GM21515 (cell line): Measurements from ENCODE around the gene CUX1.

Experiments
- ATAC-seq: cut with Tn5 transposase; IDR thresholded peaks from one replicate; pipeline ENCODE4 v1.9.1; 2021; ENCODE audit not compliant: unreplicated experiment

The CUX1 gene

DNA sequence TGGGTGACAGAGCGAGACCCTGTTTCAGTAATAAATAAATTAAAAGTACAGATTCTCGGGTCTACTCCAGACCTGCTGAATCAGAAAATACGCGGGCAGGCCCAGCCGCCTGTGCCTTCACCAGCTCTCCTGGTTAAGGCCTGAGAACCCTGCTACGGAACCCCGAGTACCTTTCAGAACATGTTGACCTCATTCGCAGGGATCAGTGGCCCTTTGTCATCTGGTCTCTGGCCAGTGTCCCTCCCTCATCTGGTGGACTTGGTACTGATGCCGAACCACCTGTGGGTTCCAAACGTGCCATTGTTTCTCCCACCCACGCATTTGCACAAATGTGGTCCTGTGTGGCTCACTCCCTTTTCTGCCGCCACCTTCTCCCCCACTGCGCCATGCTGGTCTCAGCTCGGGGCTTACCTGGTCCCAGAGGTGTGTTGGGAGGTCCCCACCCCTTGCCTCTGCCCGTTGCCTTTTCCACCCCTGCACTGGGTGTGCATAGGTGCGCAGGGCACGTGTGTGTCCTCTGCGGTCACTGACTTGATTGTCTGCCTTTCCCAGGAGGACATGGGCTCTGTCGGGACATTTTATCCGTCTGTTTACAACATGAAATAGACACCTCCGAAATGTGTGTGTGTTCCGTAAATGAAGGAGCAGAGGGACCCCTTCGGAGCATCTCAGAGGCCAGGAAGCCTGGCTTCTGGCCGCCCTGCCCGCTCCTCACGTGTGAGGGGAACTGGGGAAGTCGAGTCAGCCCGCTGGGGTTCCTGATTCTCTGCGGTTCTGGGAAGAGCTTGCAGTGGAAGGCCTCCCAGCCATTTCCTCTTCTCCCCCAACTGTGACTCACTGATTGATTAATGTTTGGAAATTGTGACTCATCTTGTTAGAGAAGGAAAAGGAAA is 135.2 kb downstream of the CUX1 start:
- no peak for ATAC-seq

DNA sequence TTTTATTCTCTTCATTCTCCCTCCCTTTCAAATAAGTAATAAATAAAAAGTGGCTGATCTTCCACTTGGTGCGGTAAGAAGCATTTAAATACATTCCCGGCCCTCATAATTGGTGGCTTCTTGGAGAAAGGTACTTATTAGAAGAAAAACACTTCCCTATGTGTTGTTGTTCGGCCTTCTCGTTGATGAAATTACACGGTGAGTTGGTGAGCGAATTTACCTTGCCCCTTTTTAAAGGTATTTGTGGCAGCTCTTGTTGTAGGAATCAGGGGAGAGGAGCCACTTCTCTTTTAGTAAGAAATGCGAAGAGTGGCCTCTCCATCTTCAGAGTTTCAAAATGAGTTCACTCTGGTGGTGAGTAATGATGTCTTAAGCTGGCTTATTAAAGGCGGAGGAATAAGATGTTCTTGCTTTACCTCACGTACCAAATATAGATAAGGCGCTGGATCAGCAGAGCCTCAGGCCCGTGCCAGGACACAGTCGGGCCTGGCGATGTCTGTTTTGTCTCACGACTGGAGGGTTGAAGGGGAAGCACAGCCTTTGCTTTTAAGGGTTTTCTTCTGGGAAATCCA is 135.9 kb downstream of the CUX1 start:
- ATAC-seq = peak; percentile 52

DNA sequence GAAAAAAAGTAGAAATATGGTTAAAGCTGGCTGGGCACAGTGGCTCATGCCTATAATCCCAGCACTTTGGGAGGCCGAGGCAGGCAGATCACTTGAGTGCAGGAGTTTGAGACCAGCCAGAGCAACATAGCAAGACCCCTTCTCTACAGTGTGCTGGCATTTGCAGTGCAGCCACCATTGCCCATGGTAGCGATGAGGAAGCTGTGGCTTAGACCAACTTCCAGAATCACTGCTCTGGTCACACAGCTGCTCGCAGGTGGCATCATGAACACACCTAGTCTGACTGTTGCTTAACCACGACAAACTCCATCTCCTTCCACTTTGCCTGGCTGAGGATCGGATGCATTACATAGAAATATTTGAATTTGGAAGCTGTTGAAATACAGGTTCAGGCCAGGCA is 137.1 kb downstream of the CUX1 start:
- ATAC-seq = no peak

DNA sequence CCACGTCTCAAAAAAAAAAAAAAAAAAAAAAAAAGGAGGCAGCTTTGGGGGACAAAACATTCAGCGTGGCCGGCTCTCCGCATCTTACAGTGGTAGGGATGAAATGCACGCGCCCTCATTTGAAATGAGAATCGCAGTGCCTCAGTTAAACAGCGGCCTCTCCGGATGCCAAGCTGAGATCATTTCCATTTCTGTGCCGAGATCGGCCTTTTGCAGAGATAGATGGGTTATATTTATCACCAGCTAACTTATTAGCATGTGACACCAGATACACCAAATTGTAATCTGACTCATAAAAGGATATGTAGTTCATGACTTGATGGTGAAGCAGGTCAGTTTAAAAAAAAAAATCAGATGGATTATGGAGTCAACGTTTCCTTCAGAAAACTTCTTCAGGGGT is 138.7 kb downstream of the CUX1 start:
- ATAC-seq = no peak

DNA sequence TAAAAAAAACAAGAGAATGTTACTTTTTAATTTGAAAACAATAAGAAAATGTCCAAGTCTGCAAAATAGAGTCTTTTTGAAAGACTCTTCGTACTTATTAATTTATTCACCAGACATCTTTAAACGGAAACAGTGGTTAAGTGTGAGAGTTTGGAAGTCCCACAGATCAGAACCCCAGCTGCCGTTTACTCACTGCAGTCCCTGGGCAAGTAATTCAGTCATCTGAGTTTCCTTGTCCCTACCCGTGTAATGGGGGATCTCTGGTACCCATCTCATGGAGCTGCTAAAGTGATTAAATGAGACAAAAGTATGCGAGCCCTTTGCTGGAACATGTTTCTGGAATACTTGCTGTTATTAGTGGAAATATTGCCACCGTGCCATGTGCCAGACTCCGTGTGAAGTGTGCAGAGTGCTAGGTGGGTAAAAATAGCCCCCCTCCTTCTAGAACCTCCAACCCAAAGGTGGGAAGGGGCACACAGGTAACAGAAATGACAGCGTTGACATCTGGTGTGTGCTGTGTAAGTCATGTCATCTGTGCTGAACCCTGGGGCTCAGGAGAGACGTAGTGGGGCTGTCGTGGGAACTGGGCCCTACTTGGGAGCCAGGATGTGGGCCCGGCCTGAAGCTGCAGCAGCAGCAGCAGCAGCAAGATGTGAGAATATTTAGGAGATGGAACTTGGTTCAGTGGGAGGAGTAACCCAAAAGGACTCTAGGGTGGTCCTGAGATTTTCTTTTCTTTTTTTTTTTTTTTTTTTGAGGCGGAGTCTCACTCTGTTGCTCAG is 140.5 kb downstream of the CUX1 start:
- ATAC-seq = no peak

DNA sequence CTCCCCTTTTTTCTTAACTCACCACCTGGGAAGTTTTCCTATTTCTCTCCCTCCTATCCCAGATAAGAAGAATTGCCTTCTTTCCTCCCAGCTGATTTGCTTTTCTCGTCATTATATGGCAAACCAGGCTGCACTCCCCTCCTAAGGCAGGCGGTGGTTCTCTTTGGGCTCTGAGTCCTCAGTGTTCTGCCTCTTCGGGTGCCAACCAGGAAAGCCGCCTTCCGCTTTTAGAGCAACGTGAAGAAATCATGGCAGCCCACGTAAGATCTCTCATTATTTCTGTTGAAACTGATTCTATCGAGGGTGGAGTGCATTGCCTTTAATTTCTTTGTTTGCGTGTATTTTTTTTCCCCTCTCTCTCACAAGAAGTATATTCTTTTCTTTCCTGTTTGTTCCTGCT is 141.9 kb downstream of the CUX1 start:
- no peak for ATAC-seq

DNA sequence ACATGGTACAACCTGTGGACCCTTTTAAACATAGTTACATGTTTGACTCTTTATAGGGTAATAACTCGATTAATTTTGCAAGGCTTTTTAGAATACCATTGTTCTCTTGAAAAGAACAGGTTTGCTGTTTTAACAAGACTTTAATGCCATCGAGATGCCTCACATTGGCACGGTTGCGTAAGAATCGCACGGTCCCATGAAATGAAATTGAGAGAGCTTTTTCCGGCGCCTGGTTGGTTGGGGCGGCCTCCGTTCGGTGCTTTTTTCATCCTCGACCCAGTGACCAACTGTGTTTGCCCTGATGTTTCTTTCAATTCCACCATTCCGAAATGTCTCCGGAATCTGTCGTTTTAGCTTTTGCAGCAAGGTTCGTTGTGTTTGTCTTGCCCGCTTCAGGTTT is 142.4 kb downstream of the CUX1 start:
- no peak for ATAC-seq

DNA sequence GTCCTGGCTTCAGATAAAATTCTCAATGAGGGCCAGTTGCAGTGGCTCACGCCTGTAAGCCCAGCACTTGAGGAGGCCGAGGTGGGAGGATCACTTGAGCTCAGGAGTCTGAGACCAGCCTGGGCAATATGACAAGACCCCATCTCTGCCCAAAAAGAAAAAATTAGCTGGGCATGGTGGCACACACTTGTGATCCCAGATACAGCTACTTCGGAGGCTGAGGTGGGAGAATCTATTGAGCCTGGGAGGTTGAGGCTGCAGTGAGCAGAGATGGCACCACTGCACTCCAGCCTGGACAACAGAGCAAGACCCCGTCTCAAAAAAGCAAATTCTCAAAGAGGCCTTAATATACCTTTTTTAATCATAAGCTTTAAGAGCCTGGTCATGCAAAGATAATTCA is 142.9 kb downstream of the CUX1 start:
- no peak for ATAC-seq

DNA sequence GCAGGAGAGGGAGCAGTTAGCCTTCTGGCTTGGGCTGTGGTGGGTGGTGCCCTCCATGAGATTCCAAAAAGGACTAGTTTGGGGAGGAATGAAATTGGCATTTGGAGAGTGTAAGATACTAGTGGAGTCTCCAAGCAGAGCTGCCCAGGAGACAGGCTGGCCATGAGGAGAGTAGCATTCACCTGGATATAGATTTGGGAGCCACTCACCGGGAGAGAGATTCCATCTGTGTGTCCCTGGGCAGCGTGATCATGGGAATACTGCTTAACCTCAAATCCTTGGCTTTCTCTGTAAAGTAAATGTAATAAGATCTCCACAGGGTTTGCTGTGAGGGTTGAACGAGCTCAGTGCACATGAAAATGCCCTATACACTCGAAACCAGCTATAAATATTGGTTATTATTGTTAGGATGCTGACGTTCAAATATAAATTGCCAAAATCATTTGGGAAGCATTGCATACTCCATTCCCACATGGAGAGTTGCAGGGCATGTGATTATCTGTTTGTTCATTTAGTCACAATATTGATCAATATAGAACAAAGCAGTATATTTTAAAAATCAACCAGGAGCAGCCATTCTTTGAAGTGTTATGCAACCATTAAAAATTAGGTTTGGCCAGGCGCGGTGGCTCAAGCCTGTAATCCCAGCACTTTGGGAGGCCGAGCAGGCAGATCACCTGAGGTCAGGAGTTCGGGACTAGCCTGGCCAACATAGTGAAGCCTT is 143.7 kb downstream of the CUX1 start:
- no peak for ATAC-seq

DNA sequence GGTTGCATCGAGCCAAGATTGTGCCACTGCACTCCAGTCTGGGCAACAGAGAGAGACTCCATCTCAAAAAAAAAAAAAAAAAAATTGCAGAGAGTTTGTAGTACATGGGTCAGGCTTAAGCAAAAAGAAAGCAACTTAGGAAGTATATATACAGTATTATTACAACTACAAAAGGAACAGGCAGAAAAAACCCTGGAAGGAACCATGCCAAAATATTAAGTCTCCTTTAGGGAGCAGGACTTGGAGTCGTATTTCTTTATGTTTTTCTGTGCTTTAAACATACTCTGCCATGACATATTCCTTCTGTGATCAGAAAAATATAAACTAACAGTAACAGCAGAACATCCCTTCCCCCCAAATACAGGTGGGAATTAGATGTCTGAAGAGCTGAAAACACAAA is 144.4 kb downstream of the CUX1 start:
- no peak for ATAC-seq

DNA sequence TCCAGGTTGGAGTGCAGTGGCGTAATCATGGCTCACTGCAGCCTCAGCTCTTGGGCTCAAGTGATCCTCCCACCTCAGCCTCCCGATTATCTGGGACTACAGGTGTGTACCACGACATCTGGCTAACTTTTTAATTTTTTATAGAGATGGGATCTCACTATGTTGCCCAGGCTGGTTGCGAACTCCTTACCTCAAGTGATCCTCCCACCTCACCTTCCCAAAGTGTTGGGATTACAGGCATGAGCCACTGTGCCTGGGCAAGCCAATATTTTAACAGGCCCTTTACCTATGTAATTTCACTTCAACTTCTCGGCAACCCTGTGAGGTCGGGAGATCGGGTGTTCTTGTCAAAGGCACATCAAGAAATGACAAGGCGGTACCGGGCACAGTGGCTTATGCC is 146.3 kb downstream of the CUX1 start:
- no peak for ATAC-seq

DNA sequence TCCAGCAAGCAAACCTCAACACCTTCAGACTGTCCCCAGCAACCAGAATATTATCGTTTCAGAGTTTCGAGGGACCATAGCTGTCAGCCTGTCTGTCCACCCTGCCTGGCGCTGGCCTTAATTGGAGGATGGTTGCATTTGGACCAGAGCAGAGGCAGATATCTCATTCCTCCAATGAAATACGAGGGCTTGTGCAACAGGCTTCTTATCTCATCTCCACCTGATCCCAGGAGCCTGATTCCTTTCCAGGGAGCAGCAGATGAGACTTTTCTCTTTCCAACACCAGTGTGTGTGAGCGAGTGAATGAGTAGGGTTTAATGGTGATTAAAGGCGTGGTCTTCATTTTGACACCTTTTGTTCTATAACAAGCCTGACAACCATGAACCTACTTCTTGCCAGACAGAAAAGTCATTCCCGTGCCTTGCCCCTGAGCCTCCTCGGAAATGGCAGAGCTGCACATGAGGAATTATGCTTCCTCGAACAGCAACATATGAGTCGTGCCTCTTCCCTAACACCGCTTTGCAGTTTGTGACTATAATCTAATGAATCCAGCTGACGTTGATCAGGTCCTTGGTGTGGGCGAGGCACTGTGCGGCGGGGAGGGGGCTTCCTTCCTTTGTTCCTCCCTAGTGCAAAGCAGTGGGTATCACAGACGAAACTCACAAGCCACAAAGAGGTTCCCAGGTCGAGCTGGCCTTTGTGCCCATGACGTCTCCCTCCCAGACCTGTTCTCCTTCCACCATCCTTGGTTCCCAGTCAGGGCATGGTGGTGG is 147.4 kb downstream of the CUX1 start:
- no peak for ATAC-seq

DNA sequence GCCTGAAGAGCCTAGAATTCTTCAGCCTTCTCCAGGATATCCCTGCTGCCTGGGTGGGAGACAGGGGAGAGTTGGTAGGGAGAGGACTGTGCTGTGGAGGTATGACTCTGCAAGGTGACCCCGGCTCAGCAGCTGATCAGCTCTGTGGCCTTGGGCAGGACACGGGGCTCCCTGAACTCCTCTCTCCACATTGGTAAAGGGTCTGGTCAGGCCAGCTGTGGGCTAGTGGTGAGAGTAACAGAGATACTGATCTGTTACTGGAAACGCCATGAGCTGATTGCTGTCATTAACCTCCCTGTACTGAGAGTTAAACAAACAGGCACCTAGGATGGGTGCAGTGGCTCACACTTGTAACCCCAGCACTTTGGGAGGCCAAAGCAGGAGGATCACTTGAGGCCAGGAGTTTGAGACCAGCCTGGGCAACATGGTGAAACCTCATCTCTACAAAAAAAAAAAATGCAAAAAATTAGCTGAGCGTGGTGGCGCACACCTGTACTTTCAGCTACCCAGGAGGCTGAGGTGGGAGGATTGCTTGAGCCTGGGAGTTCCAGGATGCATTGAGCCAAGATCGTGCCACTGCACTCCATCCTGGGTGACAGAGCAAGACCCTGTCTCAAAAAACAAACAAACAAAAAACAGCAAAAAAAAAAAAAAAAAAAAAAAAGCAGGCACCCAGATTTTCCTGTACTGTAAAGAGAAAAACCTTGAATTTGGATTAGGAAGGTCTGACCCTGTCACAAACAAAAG is 151.5 kb downstream of the CUX1 start:
- no peak for ATAC-seq

DNA sequence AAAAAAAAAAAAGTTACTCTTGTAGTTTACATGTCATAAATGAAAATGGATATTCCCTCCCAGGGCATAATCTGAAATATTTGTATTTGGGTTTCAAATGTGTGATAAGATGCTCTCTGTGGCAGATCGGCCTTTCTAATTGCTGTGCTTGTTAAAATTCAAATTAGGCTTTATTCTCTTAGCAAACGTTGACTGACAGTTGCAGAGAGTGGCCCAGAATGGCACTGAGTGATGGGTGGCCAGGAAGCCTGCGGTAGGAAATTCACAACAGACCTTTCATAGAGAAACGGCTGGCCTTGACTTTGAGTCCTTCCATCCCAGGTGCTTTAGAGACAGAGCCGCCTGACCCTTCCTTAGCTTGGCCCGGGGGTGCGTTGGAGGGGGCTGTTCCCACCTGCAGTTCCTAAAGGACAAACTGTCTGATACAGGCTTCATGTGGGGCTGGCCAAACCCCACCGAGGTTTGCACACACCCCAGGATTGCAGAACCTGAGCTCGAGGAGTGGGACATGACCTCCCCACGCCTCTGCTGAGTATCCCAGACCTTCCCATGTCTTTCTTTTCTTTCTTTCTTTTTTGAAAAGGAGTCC is 152.7 kb downstream of the CUX1 start:
- no peak for ATAC-seq

DNA sequence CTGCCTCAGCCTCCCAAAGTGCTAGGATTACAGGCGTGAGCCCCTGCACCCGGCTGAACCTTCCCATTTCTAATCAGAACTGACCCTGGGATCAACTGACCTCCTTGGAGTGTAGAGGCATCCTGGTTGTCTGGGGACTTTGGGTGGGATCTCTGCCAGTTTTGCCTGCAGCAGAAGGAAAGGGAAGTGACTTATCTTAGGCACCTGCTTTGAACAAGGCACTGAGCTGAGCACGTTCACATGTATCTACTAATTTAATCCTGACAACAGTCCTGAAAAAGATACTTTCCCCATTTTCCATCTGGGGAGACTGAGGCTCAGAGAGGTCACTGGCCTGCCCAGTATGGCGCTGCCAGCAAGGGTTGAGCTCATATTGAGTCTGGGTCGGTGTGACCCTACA is 153.4 kb downstream of the CUX1 start:
- no peak for ATAC-seq

DNA sequence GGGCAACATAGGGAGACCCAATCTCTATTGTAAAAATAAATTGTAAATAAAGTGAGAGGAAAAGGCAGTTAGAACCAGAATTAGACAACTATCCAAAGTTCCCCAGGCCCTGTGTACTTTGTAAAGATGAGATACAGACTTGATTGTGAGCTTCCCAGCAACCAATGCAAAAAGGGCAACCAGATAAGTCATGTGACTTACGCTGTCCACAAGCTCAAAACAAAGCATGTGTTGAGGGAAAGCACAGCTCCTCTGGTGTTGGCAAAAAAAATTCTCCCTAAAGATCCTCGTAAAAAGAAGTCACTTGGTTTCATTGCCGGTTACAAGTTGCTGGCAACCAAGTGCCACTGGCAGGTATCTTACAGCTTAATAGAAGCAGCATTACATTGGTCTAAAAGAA is 154.0 kb downstream of the CUX1 start:
- no peak for ATAC-seq

DNA sequence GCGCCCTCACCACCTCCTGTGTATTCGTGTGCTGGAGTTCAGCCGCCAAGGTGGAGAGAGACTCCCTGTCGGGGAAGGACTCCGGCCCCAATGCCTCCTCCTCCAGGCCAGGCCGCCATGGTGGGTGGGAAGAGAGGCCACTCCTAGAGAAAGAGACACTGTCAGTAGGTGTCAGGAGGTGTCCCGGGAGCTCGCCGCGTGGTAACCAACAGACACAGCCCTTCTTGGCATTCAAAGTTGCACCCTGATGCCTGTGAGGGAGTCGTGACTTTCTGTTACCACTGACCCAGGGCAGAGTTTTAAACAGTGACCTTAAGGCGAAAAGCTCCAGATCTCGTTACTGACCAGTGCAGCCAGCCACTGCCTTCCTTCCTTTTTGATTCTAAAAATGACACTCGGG is 155.2 kb downstream of the CUX1 start:
- no peak for ATAC-seq

DNA sequence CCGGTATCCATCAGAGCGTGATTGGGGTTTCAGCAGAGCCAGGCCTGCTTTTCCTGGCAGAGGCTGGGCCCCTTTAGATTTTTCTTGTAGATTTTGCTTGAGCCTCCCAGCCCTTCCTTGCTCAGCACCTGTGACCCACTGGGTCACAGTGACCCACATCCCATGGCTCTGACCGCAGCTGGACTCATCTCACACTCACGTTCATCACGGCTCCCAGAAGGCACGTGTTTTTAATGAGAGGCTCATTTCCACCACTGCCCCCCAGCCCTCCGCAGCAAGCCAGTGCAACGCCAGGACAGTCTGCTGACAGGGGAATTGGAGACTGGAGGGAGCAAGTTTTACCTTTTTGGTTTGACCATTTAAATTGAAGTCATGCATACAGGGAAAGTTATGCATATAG is 155.7 kb downstream of the CUX1 start:
- no peak for ATAC-seq

DNA sequence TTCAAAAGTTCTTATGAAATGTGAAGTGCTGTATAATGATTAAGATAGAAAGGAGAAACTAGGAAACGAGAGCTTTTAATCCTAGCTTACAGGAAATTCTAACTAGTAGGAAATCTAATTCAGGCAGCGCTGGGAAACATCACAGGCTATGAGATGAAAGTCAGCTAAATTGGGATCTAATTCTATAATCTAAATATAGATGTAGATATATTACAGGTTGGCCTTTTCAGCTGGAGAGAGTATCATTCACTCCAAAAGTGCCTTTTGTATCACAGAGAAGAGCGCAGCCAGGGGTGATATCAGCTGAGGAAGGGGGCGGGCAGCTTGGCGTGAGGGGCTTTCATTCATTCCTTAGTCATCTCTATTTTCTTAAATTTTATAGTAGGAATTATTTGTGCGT is 157.0 kb downstream of the CUX1 start:
- ATAC-seq = no peak

DNA sequence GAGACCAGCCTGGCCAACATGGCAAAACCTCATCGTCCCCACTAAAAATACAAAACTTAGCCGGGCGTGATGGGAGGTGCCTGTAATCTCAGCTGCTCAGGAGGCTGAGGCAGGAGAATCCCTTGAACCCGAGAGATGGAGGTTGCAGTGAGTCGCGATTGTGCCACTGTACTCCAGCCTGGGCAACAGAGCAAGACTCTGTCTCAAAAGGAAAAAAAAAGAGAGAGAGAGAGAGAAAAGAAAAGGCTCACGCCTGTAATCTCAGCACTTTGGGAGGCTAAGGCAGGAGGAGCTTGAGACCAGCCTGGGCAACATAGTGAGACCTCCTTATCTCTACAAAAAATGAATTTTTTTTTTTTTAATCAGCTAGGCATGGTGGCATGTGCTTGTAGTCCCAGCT is 157.6 kb downstream of the CUX1 start:
- no peak for ATAC-seq
